Calu3 (cell line): ENCODE measurements around the gene GRIK3. TPM values are rescaled to one million over a fixed set of nuclear protein-coding genes. Genes with fewer than 3 reads are reported as not detected.

Experiments
- BruUV-seq: library from RNA; stranded (reverse); fragments of 400-500 nt; replicated peaks from 2 replicates; lab custom pipeline; 2021; lab: Mats Ljungman, UMichigan
- CTCF ChIA-PET: fragments of 300-600 bp; sonication (Branson Sonifier 250); formaldehyde crosslinking; loops from one replicate; lab custom pipeline; 2022; ENCODE audit warnings: antibody characterized with exemption; lab: Charles Lee
- DNase-seq: peaks from one replicate; pipeline ENCODE4 v3.0.0; 2022
- H3K27ac Mint-ChIP-seq: one replicate; pipeline ENCODE4 v1.8.0; 2022; ENCODE audit warnings: mixed read lengths; ENCODE audit not compliant: unreplicated experiment
- H3K27me3 Mint-ChIP-seq: one replicate; pipeline ENCODE4 v1.8.0; 2022; ENCODE audit warnings: mixed read lengths; ENCODE audit not compliant: unreplicated experiment
- H3K36me3 Mint-ChIP-seq: one replicate; pipeline ENCODE4 v1.8.0; 2022; ENCODE audit warnings: mild to moderate bottlenecking, moderate library complexity, mixed read lengths; ENCODE audit not compliant: insufficient read depth, unreplicated experiment
- H3K4me1 Mint-ChIP-seq: one replicate; pipeline ENCODE4 v1.8.0; 2022; ENCODE audit warnings: mild to moderate bottlenecking, low read depth, mixed read lengths; ENCODE audit not compliant: unreplicated experiment
- H3K4me3 Mint-ChIP-seq: one replicate; pipeline ENCODE4 v1.8.0; 2022; ENCODE audit warnings: mild to moderate bottlenecking, low read depth, moderate library complexity, mixed read lengths; ENCODE audit not compliant: unreplicated experiment
- H3K9me3 Mint-ChIP-seq: one replicate; pipeline ENCODE4 v1.8.0; 2022; ENCODE audit warnings: low read depth, mixed read lengths; ENCODE audit not compliant: unreplicated experiment
- CTCF ChIP-seq: fragments of 200-600 bp; IDR thresholded peaks from one replicate; pipeline ENCODE4 v1.8.0; 2022; ENCODE audit warnings: antibody characterized with exemption; ENCODE audit not compliant: unreplicated experiment
- intact Hi-C: fragments of 100-400 bp; cut with micrococcal nuclease; formaldehyde crosslinking; loops from one replicate; pipeline ENCODE4 v1.10.0; 2022; ENCODE audit not compliant: unreplicated experiment
- total RNA-seq: library from RNA; stranded (reverse); gene quantifications from 2 replicates; pipeline ENCODE4 v1.2.3, GENCODE V29; 2022

The GRIK3 gene
- total RNA-seq, 1 experiment from 2014 or later = not detected

DNA sequence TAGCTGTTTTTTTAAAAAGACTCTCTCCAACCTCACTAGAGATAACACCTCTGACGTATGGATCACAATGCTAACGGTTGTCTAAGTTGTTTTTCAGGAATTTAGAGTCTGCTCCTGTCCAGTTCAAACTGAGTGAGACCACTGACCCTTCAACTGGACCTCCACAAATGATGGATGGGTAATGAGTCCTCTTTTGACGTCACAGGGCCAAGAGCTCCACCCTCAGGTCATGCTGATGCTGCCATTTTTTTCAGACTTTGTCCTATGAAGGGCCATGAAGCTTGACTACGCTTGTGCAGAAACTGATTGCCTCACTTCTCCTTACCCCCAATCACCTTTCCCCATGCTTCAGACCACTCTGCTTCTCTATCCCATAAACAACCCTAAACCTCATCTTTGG is 16.6 kb downstream of the GRIK3 start:
- no peak overlapping the region for H3K4me3 Mint-ChIP-seq
- H3K27ac Mint-ChIP-seq = no peak overlapping the region
- no peaks in the 10 kb centered on the region for H3K36me3 Mint-ChIP-seq
- no TSS peak for BruUV-seq
- no peak for TF ChIP-seq CTCF
- H3K27me3 Mint-ChIP-seq = peaks cover 98% of the 10 kb centered on the region
- no peaks in the 10 kb centered on the region for H3K4me1 Mint-ChIP-seq
- H3K9me3 Mint-ChIP-seq = no peaks in the 10 kb centered on the region
- CTCF ChIA-PET = interaction anchor here (0.6 to 0.8 kb wide), 4 partner anchors 11 to 432 kb away, joined by 3 to 4 read pairs (median 4); no protein-coding TSS in a partner anchor
- intact Hi-C loops = no loop called here
- DNase-seq = no peak

- H3K36me3 Mint-ChIP-seq = no peaks in the 10 kb centered on the region
- CTCF ChIA-PET = no interaction called here
- H3K27ac Mint-ChIP-seq = no peak overlapping the region
- no peak for DNase-seq
- no peaks in the 10 kb centered on the region for H3K9me3 Mint-ChIP-seq
- H3K4me1 Mint-ChIP-seq = no peaks in the 10 kb centered on the region
- TF ChIP-seq CTCF = no peak
- no TSS peak for BruUV-seq
- H3K4me3 Mint-ChIP-seq = no peak overlapping the region
- intact Hi-C loops = no loop called here
- peaks cover 87% of the 10 kb centered on the region for H3K27me3 Mint-ChIP-seq
These were observed 18.2 kb downstream of the GRIK3 start for GRCh38 chr1:37016121-37016520.

DNA sequence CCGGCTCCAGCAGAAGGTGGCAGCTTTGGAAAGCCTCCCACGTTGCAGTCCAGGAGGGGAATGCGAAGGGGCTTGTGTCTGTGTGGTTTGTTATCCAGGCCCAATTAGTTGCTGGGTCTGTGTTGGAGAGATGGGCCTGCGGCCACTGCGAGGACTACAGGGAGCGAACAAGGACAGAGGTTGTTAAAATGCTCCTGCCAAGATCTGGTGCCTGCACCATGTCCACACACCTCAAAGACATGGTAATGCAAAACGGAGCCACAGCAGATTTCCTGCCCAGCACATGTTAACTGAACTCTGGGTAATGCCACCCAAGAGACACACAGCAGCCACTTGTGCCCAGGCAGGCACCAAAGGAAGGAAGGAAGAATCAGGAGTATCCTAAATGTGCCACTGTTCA is 18.6 kb downstream of the GRIK3 start:
- H3K36me3 Mint-ChIP-seq = no peaks in the 10 kb centered on the region
- H3K27me3 Mint-ChIP-seq = peaks cover 83% of the 10 kb centered on the region
- no TSS peak for BruUV-seq
- H3K9me3 Mint-ChIP-seq = no peaks in the 10 kb centered on the region
- H3K4me3 Mint-ChIP-seq = no peak overlapping the region
- intact Hi-C loops = no loop called here
- H3K27ac Mint-ChIP-seq = no peak overlapping the region
- no peak for TF ChIP-seq CTCF
- CTCF ChIA-PET = no interaction called here
- DNase-seq = no peak
- no peaks in the 10 kb centered on the region for H3K4me1 Mint-ChIP-seq

DNA sequence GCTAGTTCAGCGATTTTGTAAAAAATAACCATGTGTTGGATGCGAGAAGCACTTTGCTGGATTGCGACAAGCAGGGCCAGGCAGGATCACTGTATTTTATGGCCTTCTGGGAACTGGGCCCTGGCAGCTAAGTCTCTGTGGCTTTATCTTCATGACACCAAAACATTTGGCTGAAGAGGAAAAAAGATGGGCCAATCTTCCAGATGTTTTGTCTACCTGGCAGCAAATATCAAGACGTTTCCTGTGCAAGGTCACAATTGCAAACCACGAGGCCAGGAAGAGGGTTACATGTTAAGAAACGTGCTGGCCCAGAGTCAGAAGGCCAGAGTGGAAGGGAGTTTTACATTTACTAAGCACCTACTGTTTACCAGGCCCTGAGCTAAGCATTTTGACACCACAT is 22.1 kb downstream of the GRIK3 start:
- H3K9me3 Mint-ChIP-seq = no peaks in the 10 kb centered on the region
- intact Hi-C loops = no loop called here
- no peaks in the 10 kb centered on the region for H3K4me1 Mint-ChIP-seq
- peaks cover 74% of the 10 kb centered on the region for H3K27me3 Mint-ChIP-seq
- no peaks in the 10 kb centered on the region for H3K36me3 Mint-ChIP-seq
- no peak overlapping the region for H3K27ac Mint-ChIP-seq
- no peak overlapping the region for H3K4me3 Mint-ChIP-seq
- DNase-seq = no peak
- BruUV-seq = no TSS peak
- no peak for TF ChIP-seq CTCF
- CTCF ChIA-PET = no interaction called here
